Measurements from ENCODE around the gene FHOD3.

FHOD3 gene

GRCh38 chr18:36769611-36770314 is 472.2 kb downstream of the FHOD3 start:
- no peak for DNase-seq

DNA sequence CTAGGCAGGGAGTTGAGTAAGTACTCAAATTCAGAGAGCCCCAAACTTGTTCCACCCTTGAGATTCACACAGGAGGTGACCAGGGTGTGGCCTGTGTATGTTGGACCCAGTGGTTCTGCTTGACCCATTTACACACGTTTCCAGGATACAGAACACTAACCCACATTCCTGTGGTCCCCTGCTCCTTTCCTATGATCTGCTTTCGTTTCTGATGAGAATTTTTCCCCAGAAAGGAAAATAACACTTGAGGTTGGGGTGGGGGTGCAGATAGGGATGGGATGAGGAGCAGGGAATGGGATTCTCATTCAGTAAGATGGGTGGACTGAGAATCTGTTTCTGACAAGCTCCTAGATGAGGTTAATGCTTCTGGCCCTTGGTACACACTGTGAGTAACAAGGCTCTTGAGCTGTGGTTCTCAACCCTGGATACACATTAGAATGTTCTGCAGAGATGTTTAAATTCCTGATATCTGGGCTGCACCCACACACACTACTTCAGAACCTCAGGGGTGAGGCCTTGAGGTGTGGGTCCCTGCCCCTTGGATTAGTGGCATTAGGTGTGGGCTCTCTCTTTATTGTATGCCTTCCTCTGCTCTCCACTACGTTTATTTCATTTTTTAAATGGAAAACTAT is 472.9 kb downstream of the FHOD3 start:
- no peak for DNase-seq

DNA sequence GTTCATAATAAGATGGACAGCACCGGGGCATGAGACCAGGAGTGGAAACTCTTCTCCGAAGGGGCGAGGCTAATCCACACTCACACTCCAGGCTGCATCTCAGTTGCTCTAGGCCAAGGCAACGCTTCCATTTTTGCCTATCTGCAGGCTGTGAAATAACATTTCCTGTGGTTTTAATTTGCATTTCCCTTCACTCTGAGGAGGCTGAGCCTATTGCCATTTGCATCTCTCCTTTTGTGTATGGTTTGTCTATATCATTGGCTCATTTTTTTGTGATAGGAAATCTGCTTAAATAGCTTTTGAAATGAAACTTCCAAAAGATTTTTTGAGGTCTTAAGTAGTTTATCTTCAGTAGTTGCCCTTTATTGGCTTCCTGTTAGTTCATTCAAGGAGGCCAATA is 473.7 kb downstream of the FHOD3 start:
- DNase-seq: no peak

GRCh38 chr18:36772241-36772723 is 474.8 kb downstream of the FHOD3 start:
- no peak for DNase-seq

DNA sequence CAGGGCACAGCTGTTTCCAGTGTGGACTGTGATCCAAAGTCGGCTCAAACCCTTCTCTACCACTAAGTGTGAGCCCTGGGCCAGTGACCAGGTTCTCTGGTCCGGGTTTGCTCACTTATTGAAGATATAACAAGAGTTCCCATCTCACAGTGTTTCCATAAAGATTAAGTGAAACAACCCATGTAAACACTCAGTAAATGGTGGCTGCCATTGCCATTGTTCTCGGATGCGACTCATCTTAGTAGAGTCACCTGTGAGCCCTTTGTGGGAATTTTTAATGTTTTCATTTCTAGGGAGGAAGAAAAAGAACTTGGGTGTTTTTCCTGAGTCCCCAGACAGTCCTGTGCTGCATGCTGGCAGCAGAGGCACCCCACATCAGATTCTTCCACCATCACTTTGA is 477.9 kb downstream of the FHOD3 start:
- no peak for DNase-seq

GRCh38 chr18:36776650-36777049 is 479.1 kb downstream of the FHOD3 start:
- DNase-seq: no peak

GRCh38 chr18:36777566-36777965 is 480.1 kb downstream of the FHOD3 start:
- DNase-seq: no peak

DNA sequence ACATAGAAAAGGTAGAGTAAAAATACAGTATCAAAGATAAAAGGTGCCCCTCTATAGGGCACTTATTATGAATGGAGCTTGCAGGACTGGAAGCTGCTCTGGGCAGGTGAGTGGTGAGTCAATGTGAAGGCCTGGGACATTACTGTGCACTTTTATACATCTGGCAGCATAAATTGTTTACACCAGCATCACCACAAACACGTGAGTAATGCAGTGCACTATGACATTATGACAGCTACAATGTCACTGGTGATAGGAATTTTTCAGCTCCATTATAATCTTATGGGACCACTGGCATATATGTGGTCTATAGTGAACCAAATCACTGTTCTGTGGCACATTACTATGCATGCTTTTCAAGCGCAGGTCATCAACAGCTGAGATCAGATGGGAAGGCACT is 483.2 kb downstream of the FHOD3 start:
- no peak for DNase-seq

GRCh38 chr18:36782710-36783109 is 485.2 kb downstream of the FHOD3 start:
- no peak for DNase-seq

DNA sequence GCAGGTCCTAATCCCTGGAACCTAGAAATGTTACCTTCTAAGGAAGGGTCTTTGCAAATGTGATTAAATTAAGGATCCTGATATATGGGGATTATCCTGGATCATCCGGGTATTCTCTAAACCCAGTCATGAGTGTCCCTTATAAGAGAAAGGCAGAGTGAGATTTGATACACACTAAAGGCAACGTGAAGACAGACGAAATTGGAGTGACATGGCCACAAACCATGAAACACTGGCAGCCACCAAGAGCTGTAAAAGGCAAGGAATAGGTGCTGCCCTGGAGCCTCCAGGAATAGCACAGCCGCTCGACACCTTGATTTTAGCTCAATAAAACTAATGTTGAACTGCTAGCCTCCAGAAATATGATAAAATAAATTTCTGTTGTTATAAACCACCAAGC is 486.3 kb downstream of the FHOD3 start:
- DNase-seq: no peak

DNA sequence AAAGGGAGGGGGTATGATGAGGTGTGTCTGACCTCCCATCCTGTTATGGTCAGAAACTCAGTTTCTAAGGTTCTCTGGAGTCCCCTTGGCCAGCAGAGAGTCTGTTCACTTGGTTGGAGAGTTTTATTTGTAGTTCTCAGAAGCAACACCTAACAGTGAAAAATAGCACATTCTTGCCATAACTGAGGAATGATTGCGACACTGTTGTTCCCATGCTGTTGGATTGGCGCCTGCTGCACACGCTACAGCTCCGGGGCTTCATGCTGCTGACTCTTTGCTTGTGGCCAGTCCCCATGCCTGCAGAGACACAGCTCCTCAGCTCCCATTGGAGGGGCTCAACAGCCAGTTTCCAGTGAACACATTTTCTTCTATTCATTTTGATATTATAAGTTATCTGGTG is 489.2 kb downstream of the FHOD3 start:
- DNase-seq: peak in 1 of 56 donors; percentile 10

- no peak for DNase-seq
Observed at GRCh38 chr18:36792634-36793283, 495.2 kb downstream of the FHOD3 start.

- no peak for DNase-seq
Observed at GRCh38 chr18:36798738-36799473, 501.4 kb downstream of the FHOD3 start.

DNA sequence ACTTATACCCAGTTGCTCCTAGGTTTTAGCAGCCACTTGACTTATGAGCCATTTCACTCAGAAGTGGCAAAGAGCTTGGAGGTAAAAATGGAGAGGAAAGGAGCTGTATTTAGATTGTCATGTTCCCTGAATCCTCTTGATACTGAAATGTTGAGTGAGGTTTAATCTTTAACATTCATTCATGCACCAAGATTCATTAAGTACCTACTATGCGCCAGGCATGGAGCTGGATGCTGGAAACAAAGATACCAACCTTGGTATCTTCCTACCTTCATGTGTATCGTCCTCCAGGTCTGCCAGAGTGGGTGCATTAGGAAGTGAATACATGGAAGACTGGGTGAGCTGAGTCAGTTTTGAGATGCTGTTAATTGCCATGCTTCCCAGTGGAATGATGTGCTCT is 507.6 kb downstream of the FHOD3 start:
- no peak for DNase-seq

DNA sequence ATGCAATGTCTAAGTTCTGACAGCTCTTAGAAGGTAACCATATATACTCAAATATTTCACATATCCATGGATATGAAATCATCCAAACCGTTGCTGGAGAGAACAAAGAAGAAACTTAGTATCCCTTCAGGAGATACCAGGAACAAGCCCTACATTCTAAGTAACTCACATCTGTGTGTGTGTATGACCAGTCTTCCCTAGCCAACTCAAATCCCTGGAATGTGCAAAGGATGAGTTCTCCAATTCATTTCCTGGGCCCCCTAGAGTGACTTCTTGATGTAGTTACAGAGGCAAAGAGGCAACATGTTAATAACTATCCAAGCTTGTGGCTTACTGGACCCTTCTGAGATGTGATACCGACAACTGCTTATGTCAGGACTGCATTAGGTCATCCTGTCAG is 511.2 kb downstream of the FHOD3 start:
- no peak for DNase-seq

GRCh38 chr18:36809590-36810381 is 512.3 kb downstream of the FHOD3 start:
- DNase-seq: peak in 27 of 56 donors; percentile 1 to 51 (median 12)

- no peak for DNase-seq
Observed at GRCh38 chr18:36811430-36811829, 513.9 kb downstream of the FHOD3 start.

GRCh38 chr18:36811955-36812354 is 514.4 kb downstream of the FHOD3 start:
- no peak for DNase-seq

DNA sequence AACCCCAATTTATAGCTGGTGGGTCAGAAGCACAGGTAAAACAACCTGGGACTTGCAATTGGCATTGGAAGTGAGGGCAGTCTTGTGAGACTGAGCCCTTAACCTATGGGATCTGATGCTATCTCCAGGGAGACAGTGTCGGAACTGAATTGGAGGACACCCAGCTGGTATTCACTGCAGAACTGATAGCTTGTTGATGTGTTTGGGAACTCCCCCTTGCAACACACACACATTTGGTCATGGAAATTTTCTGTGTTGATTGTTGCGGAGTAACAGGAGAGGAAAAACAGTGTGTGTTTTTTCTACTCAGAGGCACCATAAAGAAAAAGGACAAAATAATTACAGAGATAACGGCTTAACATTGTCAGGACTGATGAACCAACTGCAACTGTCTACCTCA is 515.2 kb downstream of the FHOD3 start:
- DNase-seq: peak in 2 of 56 donors; percentile 3 to 17

DNA sequence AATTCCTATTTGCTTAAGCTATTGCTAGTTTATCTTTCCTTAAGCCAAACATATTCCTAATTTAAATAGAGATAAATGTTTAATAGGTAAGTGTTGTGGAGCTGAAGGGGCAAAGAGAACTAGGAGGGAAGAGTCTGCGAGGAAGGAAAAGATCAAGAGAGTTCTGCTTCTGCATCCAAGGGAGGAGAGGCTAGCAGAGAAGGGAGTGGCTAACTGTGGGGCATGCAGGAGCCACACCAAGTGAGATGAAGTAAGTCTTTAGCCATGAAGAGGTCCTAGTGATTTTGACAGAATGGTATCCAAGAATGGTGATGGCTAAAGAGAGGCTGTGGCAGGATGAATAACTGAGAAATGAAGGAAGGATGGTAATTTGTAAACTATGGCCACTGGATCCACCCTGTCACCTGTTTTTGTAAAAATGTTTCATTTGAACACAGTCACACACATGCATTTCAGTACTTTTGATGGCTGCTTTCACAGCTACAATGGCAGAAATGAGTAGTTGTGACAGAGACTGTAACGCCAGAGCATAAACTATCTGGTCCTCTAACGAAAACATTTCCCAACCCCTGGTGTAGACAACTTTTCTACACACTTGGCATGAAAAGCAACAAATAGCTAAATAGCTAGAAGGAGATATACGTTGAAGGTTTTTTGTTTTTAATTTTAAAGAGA is 515.7 kb downstream of the FHOD3 start:
- no peak for DNase-seq

All from amygdala (tissue), 56 donors.